ENCODE results near the gene TMEM234. TPM values are rescaled to one million over a fixed set of nuclear protein-coding genes. Genes with fewer than 3 reads are reported as not detected.

The TMEM234 gene
- total RNA-seq, 4 donors from 2014 or later, result 38.4 to 52.8 (median 39.2) TPM

- intact Hi-C loops (cut with DNase I), result no loop called here
- H3K27ac ChIP-seq, result no peak overlapping the region
- H3K36me3 ChIP-seq, result peaks cover 54 to 55% of the 10 kb centered on the region in 2 donors
- no peaks in the 10 kb centered on the region for H3K9me3 ChIP-seq
- TF ChIP-seq POLR2A (IDR thresholded peaks at IDR 0.05), result no peak
- no peak for TF ChIP-seq CTCF (IDR thresholded peaks at IDR 0.05)
- peaks cover 5 to 13% of the 10 kb centered on the region in 2 donors for H3K4me1 ChIP-seq
- H3K27me3 ChIP-seq, result no peaks in the 10 kb centered on the region
- no peak for DNase-seq
- no peak overlapping the region for H3K4me3 ChIP-seq (replicated peaks in 1 of 3)
These were observed 26.0 kb downstream of the TMEM234 start for GRCh38 chr1:32195972-32196823.

GRCh38 chr1:32195531-32195930, 26.6 kb downstream of the TMEM234 start:
- no peak for TF ChIP-seq POLR2A (IDR thresholded peaks at IDR 0.05)
- intact Hi-C loops (cut with DNase I), result no loop called here
- peaks cover 60% of the 10 kb centered on the region in 2 donors for H3K36me3 ChIP-seq
- H3K4me1 ChIP-seq, result peaks cover 3 to 10% of the 10 kb centered on the region in 2 donors
- WGBS, 2 donors, result 88 to 94% methylated on average over 3 of the region's 3 CpGs
- H3K27me3 ChIP-seq, result no peaks in the 10 kb centered on the region
- DNase-seq, result no peak
- H3K9me3 ChIP-seq, result no peaks in the 10 kb centered on the region
- H3K4me3 ChIP-seq (replicated peaks in 1 of 3), result no peak overlapping the region
- no peak overlapping the region for H3K27ac ChIP-seq

DNA sequence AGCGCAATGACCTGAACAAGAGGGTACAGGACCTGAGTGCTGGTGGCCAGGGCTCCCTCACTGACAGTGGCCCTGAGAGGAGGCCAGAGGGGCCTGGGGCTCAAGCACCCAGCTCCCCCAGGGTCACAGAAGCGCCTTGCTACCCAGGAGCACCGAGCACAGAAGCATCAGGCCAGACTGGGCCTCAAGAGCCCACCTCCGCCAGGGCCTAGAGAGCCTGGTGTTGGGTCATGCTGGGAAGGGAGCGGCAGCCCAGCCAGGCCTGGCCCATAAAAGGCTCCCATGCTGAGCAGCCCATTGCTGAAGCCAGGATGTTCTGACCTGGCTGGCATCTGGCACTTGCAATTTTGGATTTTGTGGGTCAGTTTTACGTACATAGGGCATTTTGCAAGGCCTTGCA, 27.2 kb downstream of the TMEM234 start:
- Histone ChIP-seq H3K36me3 (peaks cover 66% of the 10 kb centered on the region in 2 donors), H3K27ac (no peak overlapping the region), H3K27me3 (no peaks in the 10 kb centered on the region), H3K4me1 (peaks cover 1 to 7% of the 10 kb centered on the region in 2 donors), H3K9me3 (no peaks in the 10 kb centered on the region), H3K4me3 (replicated peaks in 1 of 3) (no peak overlapping the region)
- TF ChIP-seq POLR2A (IDR thresholded peaks at IDR 0.05) (no peak), CTCF (IDR thresholded peaks at IDR 0.05) (no peak)
- no peak for DNase-seq
- 98 to 100% methylated on average over 2 to 3 of the region's 6 CpGs for WGBS, 2 donors
- intact Hi-C loops (cut with DNase I), result no loop called here

GRCh38 chr1:32192220-32192948, 29.8 kb downstream of the TMEM234 start:
- no peak for DNase-seq
- 94 to 95% methylated on average over 8 of the region's 8 CpGs for WGBS, 2 donors
- peaks cover 92% of the 10 kb centered on the region in 2 donors for H3K36me3 ChIP-seq
- H3K27ac ChIP-seq, result no peak overlapping the region
- TF ChIP-seq CTCF (IDR thresholded peaks at IDR 0.05), result no peak
- no peak for TF ChIP-seq POLR2A (IDR thresholded peaks at IDR 0.05)
- no peaks in the 10 kb centered on the region for H3K9me3 ChIP-seq
- H3K4me1 ChIP-seq, result no peaks in the 10 kb centered on the region
- no peak overlapping the region for H3K4me3 ChIP-seq (replicated peaks in 1 of 3)
- intact Hi-C loops (cut with DNase I), result no loop called here
- no peaks in the 10 kb centered on the region for H3K27me3 ChIP-seq

GRCh38 chr1:32187850-32188249, 34.3 kb downstream of the TMEM234 start:
- Histone ChIP-seq H3K9me3 (no peaks in the 10 kb centered on the region), H3K27me3 (no peaks in the 10 kb centered on the region), H3K4me3 (replicated peaks in 1 of 3) (no peak overlapping the region), H3K4me1 (peaks cover 0 to 13% of the 10 kb centered on the region in 2 donors), H3K36me3 (peaks cover 62 to 67% of the 10 kb centered on the region in 2 donors), H3K27ac (no peak overlapping the region)
- TF ChIP-seq POLR2A (IDR thresholded peaks at IDR 0.05) (no peak), CTCF (IDR thresholded peaks at IDR 0.05) (no peak)
- intact Hi-C loops (cut with DNase I), result no loop called here
- no peak for DNase-seq
- 94 to 100% methylated on average over 7 to 9 of the region's 9 CpGs for WGBS, 2 donors
